Activated B cell treated with CpG ODN at 0.5 μM for 24 hours (primary cell): ENCODE measurements around the gene RAD9A. TPM values are rescaled to one million over a fixed set of nuclear protein-coding genes. Genes with fewer than 3 reads are reported as not detected.
A peak's percentile ranks its signal among the peaks of the same experiment; 100 is the strongest.

Source experiments
- ATAC-seq: fragments of 200-7000 bp; cut with Tn5 transposase; one replicate; pipeline ENCODE4 v1.10.0; 2021; ENCODE audit warnings: low read depth, mild to moderate bottlenecking, moderate library complexity
- CTCF ChIA-PET: fragments of 350-600 bp; sonication (Branson Sonifier 250); formaldehyde crosslinking; loops from one replicate; lab custom pipeline; 2021; ENCODE audit warnings: antibody characterized with exemption; lab: Charles Lee
- POLR2A ChIA-PET: fragments of 350-600 bp; sonication (Branson Sonifier 250); formaldehyde crosslinking; loops from one replicate; lab custom pipeline; 2021; ENCODE audit warnings: antibody characterized with exemption; lab: Charles Lee
- DNase-seq: peaks from one replicate; pipeline ENCODE4 v3.0.0; 2022
- H3K27ac Mint-ChIP-seq: one replicate; pipeline ENCODE4 v1.8.0; 2020; ENCODE audit warnings: mixed read lengths
- H3K27me3 Mint-ChIP-seq: one replicate; pipeline ENCODE4 v1.8.0; 2021; ENCODE audit warnings: mixed read lengths
- H3K36me3 Mint-ChIP-seq: one replicate; pipeline ENCODE4 v1.8.0; 2021; ENCODE audit warnings: low read depth, mixed read lengths
- H3K4me1 Mint-ChIP-seq: one replicate; pipeline ENCODE4 v1.8.0; 2021; ENCODE audit warnings: mixed read lengths
- H3K4me3 Mint-ChIP-seq: one replicate; pipeline ENCODE4 v1.8.0; 2020; ENCODE audit warnings: mild to moderate bottlenecking, mixed read lengths
- H3K9me3 Mint-ChIP-seq: one replicate; pipeline ENCODE4 v1.8.0; 2020; ENCODE audit warnings: mixed read lengths
- CTCF ChIP-seq: fragments of 200-600 bp; IDR thresholded peaks from one replicate; pipeline ENCODE4 v1.8.0; 2022; ENCODE audit warnings: antibody characterized with exemption, mild to moderate bottlenecking
- intact Hi-C: fragments of 100-400 bp; cut with micrococcal nuclease; formaldehyde crosslinking; loops from one replicate; pipeline ENCODE4 v1.15.1; 2024
- total RNA-seq: library from RNA; stranded (reverse); gene quantifications from 2 replicates; pipeline ENCODE4 v1.2.3, GENCODE V29; 2022

Gene RAD9A
- total RNA-seq, 1 donor from 2014 or later, result 35.2 TPM

DNA sequence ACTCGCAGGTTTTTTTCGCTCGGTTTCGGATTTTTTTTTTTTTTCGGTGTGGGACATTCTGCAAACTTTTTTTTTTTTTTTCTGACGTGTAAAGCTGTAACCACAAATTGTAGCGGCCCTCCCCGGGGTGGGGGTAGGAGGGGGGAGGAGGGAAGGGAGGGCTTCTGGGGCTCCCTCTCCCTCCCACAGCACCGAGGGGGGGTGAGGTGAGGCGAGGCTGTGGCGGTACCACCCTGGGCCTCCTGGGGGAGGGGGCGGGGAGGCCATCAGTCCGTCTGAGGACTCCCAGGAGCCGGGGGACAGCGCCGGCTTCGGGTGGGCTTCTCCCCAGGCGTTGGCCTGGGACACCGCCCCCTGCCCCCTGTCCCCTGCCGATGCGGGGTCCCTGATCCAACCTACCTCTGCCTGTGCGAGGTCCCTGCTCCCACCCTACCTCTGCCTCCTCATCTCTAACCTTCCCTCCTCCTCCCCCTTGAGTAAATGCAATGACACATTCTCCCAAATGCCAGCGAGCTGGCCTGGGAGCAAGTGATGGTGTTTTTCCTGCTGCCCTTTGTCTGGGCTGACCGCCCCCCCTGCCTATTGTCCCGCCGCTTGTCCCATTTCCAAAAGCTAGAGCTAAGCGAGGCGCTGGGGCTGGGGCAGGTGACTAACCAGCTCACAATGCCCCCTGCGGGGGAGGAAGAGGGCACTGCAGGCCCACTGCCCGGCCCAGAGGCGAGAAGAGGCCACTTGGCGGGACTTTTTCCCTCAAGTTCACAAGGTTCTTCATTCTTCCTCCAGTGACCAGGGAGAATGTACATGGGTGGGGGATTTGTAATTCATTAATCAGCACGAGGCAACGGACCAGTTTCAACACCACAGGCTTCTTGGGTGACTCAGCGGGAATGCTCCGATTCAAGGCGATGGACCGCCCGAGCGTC is 17.9 kb upstream of the RAD9A start:
- peak; percentile 72 for DNase-seq
- peaks cover 19% of the 10 kb centered on the region for H3K36me3 Mint-ChIP-seq
- no peaks in the 10 kb centered on the region for H3K9me3 Mint-ChIP-seq
- H3K27ac Mint-ChIP-seq, result peak overlapping the region; percentile 97
- TF ChIP-seq CTCF, result no peak
- POLR2A ChIA-PET, result interaction anchor here (0.5 to 26.4 kb wide), 31 partner anchors 3 to 432 kb away, joined by 3 to 1307 read pairs (median 6); partner anchors contain the start of genes ANKRD13D, CDK2AP2, CLCF1 and KDM2A
- intact Hi-C loops, result loop anchor here (1.0 kb wide), 3 partner anchors 8 to 21 kb away; partner anchors contain the start of gene POLD4
- H3K4me1 Mint-ChIP-seq, result peaks cover 58% of the 10 kb centered on the region
- ATAC-seq, result peak; percentile 75
- H3K27me3 Mint-ChIP-seq, result no peaks in the 10 kb centered on the region
- CTCF ChIA-PET, result interaction anchor here (0.6 to 22.6 kb wide), 7 partner anchors 8 to 73 kb away, joined by 3 to 735 read pairs (median 8); partner anchors contain the start of genes POLD4 and PTPRCAP
- peak overlapping the region; percentile 96 for H3K4me3 Mint-ChIP-seq

DNA sequence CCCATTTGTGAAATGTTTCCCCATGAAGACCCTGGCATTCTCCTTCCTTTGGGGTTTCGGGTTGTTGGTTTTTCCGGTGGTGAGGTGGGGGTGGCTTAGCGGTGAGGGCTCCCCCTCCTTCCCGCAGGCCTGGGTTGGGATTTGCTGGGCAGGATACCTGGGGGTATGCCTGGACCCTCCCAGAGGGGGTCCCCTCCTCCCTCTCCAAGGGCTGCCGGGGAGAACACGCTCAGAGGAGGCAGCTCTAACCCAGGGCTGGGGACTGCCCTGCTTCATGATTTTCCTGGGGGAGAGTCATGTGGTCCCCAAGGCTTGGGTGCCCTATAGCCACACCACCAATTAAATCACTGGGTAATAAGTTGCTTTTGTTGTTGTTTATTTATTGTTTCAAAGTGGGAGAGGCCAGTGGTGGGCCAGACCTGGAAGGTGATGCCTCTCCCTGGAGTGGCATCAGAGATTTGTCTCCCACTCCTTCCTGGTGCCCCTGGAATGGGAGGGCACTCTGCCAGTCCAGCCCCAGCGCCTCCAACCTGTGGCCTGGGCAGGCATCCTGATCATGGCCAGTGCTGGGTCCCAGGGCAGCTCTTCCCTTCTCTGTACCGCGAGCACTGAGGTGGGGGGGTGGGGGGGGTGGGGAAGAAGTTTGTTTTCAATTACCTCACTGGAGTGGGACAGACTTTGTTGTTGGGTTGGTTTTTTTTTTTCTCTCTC is 17.1 kb upstream of the RAD9A start:
- Mint-ChIP-seq H3K9me3 (no peaks in the 10 kb centered on the region), H3K27ac (peak overlapping the region; percentile 79), H3K4me1 (peaks cover 50% of the 10 kb centered on the region), H3K36me3 (peaks cover 15% of the 10 kb centered on the region), H3K4me3 (peak overlapping the region; percentile 87), H3K27me3 (no peaks in the 10 kb centered on the region)
- TF ChIP-seq CTCF, result no peak
- ATAC-seq (no peak), DNase-seq (no peak)
- CTCF ChIA-PET, result interaction anchor here (1.0 to 22.6 kb wide), 5 partner anchors 7 to 63 kb away, joined by 3 to 735 read pairs (median 25); partner anchors contain the start of genes POLD4 and PTPRCAP
- intact Hi-C loops, result loop anchor here (1.0 kb wide), 2 partner anchors 8 to 17 kb away; no protein-coding TSS in a partner anchor
- POLR2A ChIA-PET, result interaction anchor here (0.5 to 26.4 kb wide), 14 partner anchors 2 to 281 kb away, joined by 3 to 1307 read pairs (median 10); partner anchors contain the start of genes ANKRD13D, CLCF1, POLD4 and PPP1CA

- H3K27ac Mint-ChIP-seq, result no peak overlapping the region
- DNase-seq, result no peak
- peaks cover 13% of the 10 kb centered on the region for H3K36me3 Mint-ChIP-seq
- TF ChIP-seq CTCF, result no peak
- intact Hi-C loops, result no loop called here
- H3K4me3 Mint-ChIP-seq, result no peak overlapping the region
- ChIA-PET CTCF (interaction anchor here (1.2 to 22.6 kb wide), 4 partner anchors 22 to 58 kb away, joined by 3 to 735 read pairs (median 112); partner anchors contain the start of gene POLD4), POLR2A (interaction anchor here (0.7 to 26.4 kb wide), 6 partner anchors 11 to 104 kb away, joined by 3 to 1307 read pairs (median 8); partner anchors contain the start of genes ANKRD13D, CLCF1, POLD4 and PTPRCAP)
- ATAC-seq, result no peak
- H3K9me3 Mint-ChIP-seq, result no peaks in the 10 kb centered on the region
- H3K27me3 Mint-ChIP-seq, result no peaks in the 10 kb centered on the region
- peaks cover 45% of the 10 kb centered on the region for H3K4me1 Mint-ChIP-seq
Measured at GRCh38 chr11:67375320-67376055, 16.3 kb upstream of the RAD9A start.

DNA sequence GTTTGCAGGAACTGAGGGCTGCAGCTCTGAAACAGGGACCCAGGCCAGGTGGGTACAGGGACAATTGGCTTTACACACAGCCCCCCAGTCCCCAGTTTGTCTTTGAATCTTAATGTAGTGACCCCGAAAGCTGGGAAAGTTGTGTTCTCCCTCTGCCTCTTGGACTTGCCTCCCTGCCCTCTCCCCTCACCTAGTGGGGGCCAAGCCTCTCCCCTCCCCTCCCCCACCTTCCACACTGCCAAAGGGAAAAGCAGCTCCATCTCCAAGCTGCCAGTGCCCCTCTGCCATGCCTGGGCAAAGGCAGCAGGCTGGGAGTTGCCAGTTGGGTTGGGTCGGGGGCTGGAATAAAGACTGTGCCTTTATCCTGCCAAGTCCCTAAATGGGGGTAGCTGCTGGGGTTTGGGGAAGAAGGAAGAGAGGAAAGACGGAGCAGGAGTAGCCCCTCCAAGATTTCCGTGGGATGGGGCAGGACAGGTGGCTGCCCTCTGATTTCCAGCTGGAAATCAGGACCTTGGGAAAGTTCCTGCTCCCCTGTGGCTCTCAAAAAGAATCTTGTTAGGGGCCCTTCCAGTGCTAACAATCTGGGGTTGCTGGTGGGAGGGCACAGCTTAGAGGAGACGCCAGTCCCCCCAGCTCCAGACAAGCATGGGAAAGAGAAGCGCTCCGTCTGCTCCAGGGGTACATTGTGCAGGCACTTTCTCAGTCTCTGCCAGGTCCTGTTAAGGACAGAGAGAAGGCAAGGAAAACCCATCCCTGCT is 15.5 kb upstream of the RAD9A start:
- no peak for TF ChIP-seq CTCF
- intact Hi-C loops, result no loop called here
- no peaks in the 10 kb centered on the region for H3K27me3 Mint-ChIP-seq
- peaks cover 45% of the 10 kb centered on the region for H3K4me1 Mint-ChIP-seq
- no peak overlapping the region for H3K27ac Mint-ChIP-seq
- H3K4me3 Mint-ChIP-seq, result no peak overlapping the region
- DNase-seq (no peak), ATAC-seq (no peak)
- POLR2A ChIA-PET, result interaction anchor here (0.6 to 26.4 kb wide), 10 partner anchors 11 to 270 kb away, joined by 3 to 1307 read pairs (median 4); partner anchors contain the start of genes CLCF1, POLD4, PTPRCAP and RAD9A
- no peaks in the 10 kb centered on the region for H3K9me3 Mint-ChIP-seq
- peaks cover 9% of the 10 kb centered on the region for H3K36me3 Mint-ChIP-seq
- CTCF ChIA-PET, result interaction anchor here (0.8 to 22.6 kb wide), 6 partner anchors 8 to 104 kb away, joined by 3 to 735 read pairs (median 4); partner anchors contain the start of gene POLD4
